ENCODE measurements around the gene CALD1.

CALD1 gene

DNA sequence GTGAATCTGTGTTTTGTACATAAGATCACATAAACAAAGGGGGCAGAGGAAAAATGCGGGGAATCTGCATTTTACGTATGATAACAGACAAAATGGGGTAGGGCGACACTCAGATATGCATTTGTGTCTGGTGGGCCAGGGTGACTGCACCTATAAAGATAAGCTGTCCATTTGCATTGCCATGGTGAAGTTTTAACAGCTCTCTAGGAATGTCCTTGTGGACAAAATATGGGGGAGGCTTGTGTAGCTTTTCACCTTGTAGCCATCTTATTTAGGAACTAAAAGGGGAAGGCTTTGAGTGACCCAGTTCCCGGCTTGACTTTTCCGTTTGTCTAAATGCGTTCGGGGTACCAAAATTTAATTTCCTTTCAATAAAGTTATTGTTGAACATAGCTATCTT, 114.5 kb downstream of the CALD1 start:
- DNase-seq (ENCODE audit: low read depth), result no peak
- peak overlapping the region; percentile 85 for H3K4me3 ChIP-seq (ENCODE audit: control insufficient read depth, low read depth, low read length)
- TF ChIP-seq, protein P1, sequence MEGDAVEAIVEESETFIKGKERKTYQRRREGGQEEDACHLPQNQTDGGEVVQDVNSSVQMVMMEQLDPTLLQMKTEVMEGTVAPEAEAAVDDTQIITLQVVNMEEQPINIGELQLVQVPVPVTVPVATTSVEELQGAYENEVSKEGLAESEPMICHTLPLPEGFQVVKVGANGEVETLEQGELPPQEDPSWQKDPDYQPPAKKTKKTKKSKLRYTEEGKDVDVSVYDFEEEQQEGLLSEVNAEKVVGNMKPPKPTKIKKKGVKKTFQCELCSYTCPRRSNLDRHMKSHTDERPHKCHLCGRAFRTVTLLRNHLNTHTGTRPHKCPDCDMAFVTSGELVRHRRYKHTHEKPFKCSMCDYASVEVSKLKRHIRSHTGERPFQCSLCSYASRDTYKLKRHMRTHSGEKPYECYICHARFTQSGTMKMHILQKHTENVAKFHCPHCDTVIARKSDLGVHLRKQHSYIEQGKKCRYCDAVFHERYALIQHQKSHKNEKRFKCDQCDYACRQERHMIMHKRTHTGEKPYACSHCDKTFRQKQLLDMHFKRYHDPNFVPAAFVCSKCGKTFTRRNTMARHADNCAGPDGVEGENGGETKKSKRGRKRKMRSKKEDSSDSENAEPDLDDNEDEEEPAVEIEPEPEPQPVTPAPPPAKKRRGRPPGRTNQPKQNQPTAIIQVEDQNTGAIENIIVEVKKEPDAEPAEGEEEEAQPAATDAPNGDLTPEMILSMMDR (conservative IDR thresholded peaks at IDR 0.05; ENCODE audit: control insufficient read depth, insufficient read depth, low read depth, low read length), result no peak

DNA sequence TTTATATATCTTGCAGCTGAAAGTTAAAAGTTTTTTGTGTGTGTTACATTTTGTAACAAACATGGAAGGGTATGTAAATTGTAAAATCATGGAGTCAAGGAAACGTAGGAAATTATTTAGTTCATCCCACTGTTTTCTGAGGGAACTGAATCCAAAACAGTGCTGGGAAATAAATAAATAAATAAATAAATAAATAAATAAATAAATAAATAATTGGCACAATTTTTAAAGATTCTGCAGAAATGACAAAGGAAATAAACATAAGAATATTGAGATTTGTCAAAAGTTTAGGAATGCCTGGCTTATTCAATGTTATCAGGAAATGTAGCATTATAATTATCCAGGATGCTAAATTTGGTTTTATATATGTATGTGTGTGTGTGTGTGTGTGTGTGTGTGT, 115.5 kb downstream of the CALD1 start:
- DNase-seq (ENCODE audit: low read depth), result no peak
- TF ChIP-seq, protein P1 (conservative IDR thresholded peaks at IDR 0.05; ENCODE audit: control insufficient read depth, insufficient read depth, low read depth, low read length), result no peak
- no peak overlapping the region for H3K4me3 ChIP-seq (ENCODE audit: control insufficient read depth, low read depth, low read length)

DNA sequence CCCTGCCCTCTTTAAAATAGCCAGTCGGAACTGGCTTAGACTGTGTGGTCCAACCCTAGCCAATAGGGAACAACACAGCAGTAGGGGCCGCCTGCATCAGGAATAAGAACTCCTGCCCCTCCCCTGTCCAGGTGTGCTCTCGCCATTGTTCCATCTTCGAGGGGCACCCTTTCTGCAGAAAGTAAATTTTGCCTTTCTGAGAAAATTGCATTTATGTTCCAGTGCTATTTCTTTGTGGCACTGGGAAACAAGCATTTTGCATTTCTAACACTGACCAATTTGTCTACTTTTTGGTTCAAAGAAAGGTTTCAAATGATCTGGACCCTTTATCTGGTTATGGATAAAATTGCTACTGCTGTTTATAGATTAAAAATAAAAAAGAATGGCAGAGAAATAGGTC, 116.6 kb downstream of the CALD1 start:
- no peak for DNase-seq (ENCODE audit: low read depth)
- TF ChIP-seq, protein P1 (conservative IDR thresholded peaks at IDR 0.05; ENCODE audit: control insufficient read depth, insufficient read depth, low read depth, low read length), result no peak
- H3K4me3 ChIP-seq (ENCODE audit: control insufficient read depth, low read depth, low read length), result no peak overlapping the region

DNA sequence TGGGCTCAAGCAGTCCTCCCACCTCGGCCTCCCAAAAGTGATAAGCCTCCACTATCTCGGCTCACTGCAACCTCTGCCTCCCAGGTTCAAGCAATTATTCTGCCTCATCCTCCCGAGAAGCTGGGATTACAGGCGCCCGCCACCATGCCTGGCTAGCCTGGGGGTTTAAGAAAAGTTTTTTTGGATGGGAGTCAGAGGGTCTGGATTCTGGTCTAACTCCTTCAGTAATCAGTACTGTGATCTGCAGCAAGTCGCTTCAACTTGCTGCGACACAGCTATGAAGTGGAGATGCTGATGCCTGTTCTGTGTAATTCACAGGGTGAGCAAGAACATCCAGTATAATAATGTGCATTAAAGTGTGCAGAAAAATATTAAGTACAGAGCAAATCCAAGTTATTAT, 118.5 kb downstream of the CALD1 start:
- no peak overlapping the region for H3K4me3 ChIP-seq (ENCODE audit: control insufficient read depth, low read depth, low read length)
- no peak for DNase-seq (ENCODE audit: low read depth)
- TF ChIP-seq, protein P1 (conservative IDR thresholded peaks at IDR 0.05; ENCODE audit: control insufficient read depth, insufficient read depth, low read depth, low read length), result no peak

DNA sequence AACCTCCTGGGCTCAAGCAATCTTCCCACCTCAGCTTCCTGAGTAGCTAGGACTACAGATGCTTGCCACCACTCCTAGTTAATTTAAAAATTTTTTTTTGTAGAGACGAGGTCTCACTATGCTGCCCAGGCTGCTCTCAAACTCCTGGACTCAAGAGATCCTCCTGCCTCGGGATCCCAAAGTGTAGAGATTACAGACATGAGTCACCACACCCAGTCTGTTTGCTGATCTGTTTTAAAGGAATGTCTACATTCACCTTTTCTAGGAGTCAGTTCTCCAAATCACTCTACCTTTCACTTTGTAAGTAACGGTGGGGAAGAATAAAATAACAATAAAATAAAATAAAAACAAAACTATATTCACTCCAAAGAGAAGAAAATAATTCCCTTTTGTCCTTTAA, 120.3 kb downstream of the CALD1 start:
- H3K4me3 ChIP-seq (ENCODE audit: control insufficient read depth, low read depth, low read length), result no peak overlapping the region
- TF ChIP-seq, protein P1 (conservative IDR thresholded peaks at IDR 0.05; ENCODE audit: control insufficient read depth, insufficient read depth, low read depth, low read length), result no peak
- peak; percentile 66 for DNase-seq (ENCODE audit: low read depth)

DNA sequence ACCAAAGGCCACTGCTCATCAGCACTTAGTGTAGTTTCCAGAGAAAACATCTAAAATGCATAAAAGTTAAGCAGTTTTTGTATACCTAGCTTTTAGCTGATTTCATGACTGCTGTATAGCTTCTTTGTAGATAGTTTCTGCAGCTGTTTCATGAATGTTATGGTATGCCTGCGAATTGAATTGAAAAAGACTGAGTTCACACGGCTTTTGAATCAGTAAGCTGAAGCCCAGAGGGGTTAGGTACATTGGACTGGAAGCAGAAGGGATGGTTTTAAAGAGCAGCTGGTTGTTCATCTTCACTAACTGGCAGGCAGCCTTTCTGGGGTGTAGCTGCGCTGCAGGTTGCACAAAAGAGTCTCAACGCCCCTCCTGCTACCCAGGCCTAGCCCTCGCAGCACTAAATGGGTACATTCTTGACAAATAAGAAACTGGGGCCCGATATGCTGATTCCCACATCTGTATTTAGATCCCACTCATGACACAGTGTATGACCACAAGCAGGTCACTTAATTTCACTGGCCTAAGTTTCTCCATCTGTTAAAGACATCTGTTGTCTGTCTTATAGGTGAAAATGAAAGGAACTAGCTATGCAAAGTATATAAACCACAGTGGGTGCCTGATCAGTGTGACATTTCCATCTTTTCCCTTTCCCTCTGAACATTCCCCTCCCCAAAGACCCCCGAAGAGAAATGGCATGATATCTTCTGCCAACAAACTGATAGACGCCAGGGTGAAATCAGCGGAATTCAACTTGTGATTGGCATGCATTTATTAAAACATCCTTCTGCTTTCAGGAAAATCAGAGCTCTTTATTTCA, 120.9 kb downstream of the CALD1 start:
- DNase-seq (ENCODE audit: low read depth), result peak; percentile 36
- H3K4me3 ChIP-seq (ENCODE audit: control insufficient read depth, low read depth, low read length), result no peak overlapping the region
- TF ChIP-seq, protein P1 (conservative IDR thresholded peaks at IDR 0.05; ENCODE audit: control insufficient read depth, insufficient read depth, low read depth, low read length), result no peak

Data from fibroblast of mammary gland (primary cell).